Immature natural killer cell (primary cell): Measurements from ENCODE around the gene INTS13. TPM values are rescaled to one million over a fixed set of nuclear protein-coding genes. Genes with fewer than 3 reads are reported as not detected.
A peak's percentile ranks its signal among the peaks of the same experiment; 100 is the strongest.
"Not testable (repeated sequence)": the region's sequence is repeated elsewhere in the genome, so short reads cannot be mapped to it uniquely, and the experiment has no call there.

ENCODE experiments used
- DNase-seq, 3 donors: peaks; one replicate each; pipeline ENCODE4 v3.0.0; 2022; ENCODE audit warnings: mixed read lengths in 1 of 3
- H3K27ac Mint-ChIP-seq, 6 donors: one replicate each; pipeline ENCODE4 v1.8.0; 2020; ENCODE audit warnings: mixed read lengths in 6 of 6, mild to moderate bottlenecking in 5 of 6, inconsistent platforms in 4 of 6, moderate library complexity in 3 of 6
- H3K27me3 Mint-ChIP-seq, 3 donors: one replicate each; pipeline ENCODE4 v1.8.0; 2020 to 2021; ENCODE audit warnings: low read depth in 3 of 3, mild to moderate bottlenecking in 3 of 3, mixed read lengths in 3 of 3, moderate library complexity in 3 of 3, inconsistent platforms in 1 of 3
- H3K36me3 Mint-ChIP-seq, 3 donors: one replicate each; pipeline ENCODE4 v1.8.0; 2020; ENCODE audit warnings: mixed read lengths in 3 of 3, inconsistent platforms in 2 of 3, mild to moderate bottlenecking in 2 of 3
- H3K4me1 Mint-ChIP-seq, 2 donors: one replicate each; pipeline ENCODE4 v1.8.0; 2020; ENCODE audit warnings: inconsistent platforms in 2 of 2, mild to moderate bottlenecking in 2 of 2, mixed read lengths in 2 of 2, moderate library complexity in 1 of 2
- H3K4me3 Mint-ChIP-seq, 5 donors: one replicate each; pipeline ENCODE4 v1.8.0; 2020; ENCODE audit warnings: mild to moderate bottlenecking in 5 of 5, mixed read lengths in 5 of 5, inconsistent platforms in 3 of 5, moderate library complexity in 3 of 5
- H3K9me3 Mint-ChIP-seq, 6 donors: one replicate each; pipeline ENCODE4 v1.8.0; 2020; ENCODE audit warnings: mild to moderate bottlenecking in 6 of 6, mixed read lengths in 6 of 6, inconsistent platforms in 4 of 6, moderate library complexity in 3 of 6
- polyA plus RNA-seq, 3 donors: library from polyadenylated mRNA; unstranded; fragments of 300-500 nt; fragmentation: Illumina TruSeq; gene quantifications; one replicate each; pipeline ENCODE4 v1.2.3, GENCODE V29; 2021

The INTS13 gene, protein sequence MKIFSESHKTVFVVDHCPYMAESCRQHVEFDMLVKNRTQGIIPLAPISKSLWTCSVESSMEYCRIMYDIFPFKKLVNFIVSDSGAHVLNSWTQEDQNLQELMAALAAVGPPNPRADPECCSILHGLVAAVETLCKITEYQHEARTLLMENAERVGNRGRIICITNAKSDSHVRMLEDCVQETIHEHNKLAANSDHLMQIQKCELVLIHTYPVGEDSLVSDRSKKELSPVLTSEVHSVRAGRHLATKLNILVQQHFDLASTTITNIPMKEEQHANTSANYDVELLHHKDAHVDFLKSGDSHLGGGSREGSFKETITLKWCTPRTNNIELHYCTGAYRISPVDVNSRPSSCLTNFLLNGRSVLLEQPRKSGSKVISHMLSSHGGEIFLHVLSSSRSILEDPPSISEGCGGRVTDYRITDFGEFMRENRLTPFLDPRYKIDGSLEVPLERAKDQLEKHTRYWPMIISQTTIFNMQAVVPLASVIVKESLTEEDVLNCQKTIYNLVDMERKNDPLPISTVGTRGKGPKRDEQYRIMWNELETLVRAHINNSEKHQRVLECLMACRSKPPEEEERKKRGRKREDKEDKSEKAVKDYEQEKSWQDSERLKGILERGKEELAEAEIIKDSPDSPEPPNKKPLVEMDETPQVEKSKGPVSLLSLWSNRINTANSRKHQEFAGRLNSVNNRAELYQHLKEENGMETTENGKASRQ
- 10 to 100 TPM; 11.4 to 27.2 (median 21.9) TPM for polyA plus RNA-seq

DNA sequence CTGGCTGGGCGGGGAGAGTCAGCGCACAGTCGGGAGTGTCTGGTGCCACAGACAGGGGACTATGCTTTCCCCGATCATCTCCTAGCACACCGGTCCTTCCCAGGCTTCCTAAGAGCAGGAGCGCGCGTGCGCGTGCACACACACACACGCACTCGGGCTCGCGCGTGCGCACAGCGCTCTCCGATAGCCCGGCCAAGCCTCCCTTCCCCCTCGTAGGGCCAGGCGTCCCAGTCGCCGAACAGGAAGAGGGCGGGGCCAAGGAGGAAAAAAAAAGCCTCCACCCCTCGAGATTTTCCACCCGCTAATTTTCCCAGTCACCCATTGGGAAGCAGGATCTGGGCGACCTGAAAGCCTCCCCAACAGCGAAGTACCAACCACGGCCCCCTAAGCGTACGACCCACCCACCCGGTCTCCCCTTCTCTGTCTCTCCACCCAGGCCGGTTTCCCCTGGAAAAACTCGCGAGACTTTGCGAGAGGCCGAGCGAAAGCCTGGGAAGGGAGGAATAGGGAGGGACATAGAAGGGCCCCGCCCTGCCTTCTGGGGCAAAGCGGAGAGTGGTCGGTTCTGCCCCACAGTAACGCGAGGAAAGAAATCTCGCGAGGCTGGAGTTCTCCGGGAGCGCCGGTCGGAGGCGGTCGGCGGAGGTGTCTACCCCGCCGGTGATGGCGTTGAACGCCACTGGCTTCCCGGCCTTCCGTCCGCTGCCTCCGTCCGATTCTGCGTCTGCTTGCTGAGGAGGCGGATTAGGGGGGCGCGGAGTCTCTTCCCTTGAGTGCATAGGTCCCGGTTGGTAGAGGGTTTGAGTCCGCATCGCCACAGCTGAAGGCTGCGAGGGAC lies at the start of gene INTS13, which contains the start of gene FGFR1OP2:
INTS13 (minus strand) TSS at position 119 of the 838 bp plus-strand sequence. CDS start 1,178 bp downstream, outside the sequence.
FGFR1OP2 (plus strand) TSS at position 608 of the 838 bp plus-strand sequence. CDS start 15,689 bp downstream, outside the sequence.
- H3K27me3 Mint-ChIP-seq, result peaks cover 10 to 18% (median 14%) of the 10 kb centered on the region in 3 donors
- peaks cover 76 to 85% of the 10 kb centered on the region in 2 donors for H3K4me1 Mint-ChIP-seq
- DNase-seq, result peak; percentile 96 to 98 (median 96)
- H3K4me3 Mint-ChIP-seq, result peak within 1 kb of the TSS; percentile 97 to 100 (median 98)
- no peaks in the 10 kb centered on the region for H3K9me3 Mint-ChIP-seq
- peak within 1 kb of the TSS; percentile 94 to 100 (median 99) for H3K27ac Mint-ChIP-seq
- peaks cover 0 to 4% (median 0%) of the 10 kb centered on the region in 3 donors for H3K36me3 Mint-ChIP-seq

DNA sequence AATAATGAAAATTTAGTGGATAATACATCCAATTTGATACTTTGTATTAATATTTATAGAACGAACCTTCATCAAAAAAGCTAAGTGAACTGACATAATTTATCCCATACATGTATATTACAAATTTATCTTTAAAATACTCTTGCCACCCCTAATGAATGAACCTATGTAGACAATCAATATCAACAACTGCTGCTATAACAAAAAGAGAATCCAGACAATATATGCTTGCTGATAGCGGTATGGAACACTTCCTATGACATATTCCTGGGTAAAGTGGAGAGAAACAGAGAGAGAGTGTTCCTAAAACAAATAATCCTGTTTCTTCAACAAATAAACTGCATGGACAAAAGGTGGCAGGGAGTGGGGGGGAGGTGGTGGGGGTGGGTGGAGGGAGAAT lies 45.1 kb upstream of the INTS13 start:
- no peak for DNase-seq
- H3K9me3 Mint-ChIP-seq, result no peaks in the 10 kb centered on the region
- H3K27me3 Mint-ChIP-seq, result peaks cover 0 to 3% (median 0%) of the 10 kb centered on the region in 3 donors
- peaks cover 2 to 6% of the 10 kb centered on the region in 2 donors for H3K4me1 Mint-ChIP-seq
- peaks cover 36 to 57% (median 45%) of the 10 kb centered on the region in 3 donors for H3K36me3 Mint-ChIP-seq
- H3K4me3 Mint-ChIP-seq, result no peak overlapping the region
- H3K27ac Mint-ChIP-seq, result peak overlapping the region in 1 of 6 donors; percentile 29

DNA sequence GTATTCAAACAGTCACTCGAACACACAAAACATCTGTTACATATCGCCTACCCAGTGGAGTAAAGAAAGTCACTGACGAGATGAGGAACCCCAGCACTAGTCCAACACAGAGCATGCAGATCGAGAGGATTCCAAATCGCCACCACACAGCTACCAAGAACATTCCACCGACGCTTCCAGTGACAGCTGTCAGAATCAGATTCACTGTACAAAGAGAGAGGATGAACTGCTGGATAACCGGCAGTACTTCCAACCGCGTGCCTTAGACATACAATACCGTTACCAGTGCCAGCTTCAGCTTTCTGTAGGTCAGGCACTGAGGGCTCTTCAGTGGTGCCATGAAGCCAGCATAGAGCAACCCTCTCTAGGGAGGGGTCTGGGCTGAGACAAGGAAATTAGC lies 42.0 kb upstream of the INTS13 start:
- no peaks in the 10 kb centered on the region for H3K9me3 Mint-ChIP-seq
- no peaks in the 10 kb centered on the region for H3K27me3 Mint-ChIP-seq
- no peak overlapping the region for H3K4me3 Mint-ChIP-seq
- H3K27ac Mint-ChIP-seq, result no peak overlapping the region
- H3K36me3 Mint-ChIP-seq, result peaks cover 22 to 46% (median 27%) of the 10 kb centered on the region in 3 donors
- no peak for DNase-seq
- H3K4me1 Mint-ChIP-seq, result peaks cover 2 to 6% of the 10 kb centered on the region in 2 donors

DNA sequence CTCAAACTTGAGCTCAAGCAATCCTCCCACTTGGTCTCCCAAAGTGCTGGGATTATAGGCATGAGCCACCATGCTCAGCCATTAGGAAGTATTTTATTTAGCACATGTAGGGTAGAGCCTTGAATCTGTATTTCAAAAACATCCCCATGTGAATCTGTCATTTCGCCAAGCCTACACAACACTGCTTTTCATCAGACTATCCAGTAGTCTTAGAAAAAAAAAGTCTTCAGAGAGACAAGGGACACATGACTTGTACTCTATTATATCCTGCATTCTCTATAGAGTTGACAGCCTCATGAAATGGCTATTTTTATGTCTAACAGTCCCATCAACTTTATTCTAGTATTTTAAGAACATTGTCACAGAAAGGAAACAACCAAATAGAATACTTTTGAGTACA lies 41.0 kb upstream of the INTS13 start:
- no peak overlapping the region for H3K4me3 Mint-ChIP-seq
- H3K4me1 Mint-ChIP-seq, result peaks cover 1 to 3% of the 10 kb centered on the region in 2 donors
- peaks cover 21 to 50% (median 21%) of the 10 kb centered on the region in 3 donors for H3K36me3 Mint-ChIP-seq
- no peaks in the 10 kb centered on the region for H3K27me3 Mint-ChIP-seq
- H3K27ac Mint-ChIP-seq, result peak overlapping the region in 2 of 6 donors; percentile 14 to 17
- no peak for DNase-seq
- no peaks in the 10 kb centered on the region for H3K9me3 Mint-ChIP-seq

DNA sequence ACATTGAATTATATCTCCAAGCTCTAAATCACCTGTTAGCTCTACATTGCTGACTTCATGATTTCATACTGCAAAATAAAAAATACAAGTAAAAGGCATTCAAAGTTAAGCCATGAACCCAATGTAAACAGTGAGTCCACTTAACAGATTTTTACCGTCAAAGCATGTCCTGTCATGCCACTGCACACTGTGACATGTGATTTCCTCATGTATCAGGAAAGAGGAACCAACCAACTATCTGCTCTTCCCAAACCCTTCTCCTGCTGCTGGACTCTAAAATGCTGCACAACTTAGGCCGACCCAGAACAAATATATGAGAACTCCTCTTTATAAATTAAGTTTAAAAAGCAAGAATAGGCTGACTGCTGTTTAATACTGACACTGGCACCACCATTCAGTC lies 38.9 kb upstream of the INTS13 start:
- peak overlapping the region in 2 of 6 donors; percentile 31 to 34 for H3K27ac Mint-ChIP-seq
- H3K9me3 Mint-ChIP-seq, result no peaks in the 10 kb centered on the region
- no peaks in the 10 kb centered on the region for H3K27me3 Mint-ChIP-seq
- H3K36me3 Mint-ChIP-seq, result peaks cover 6 to 43% (median 18%) of the 10 kb centered on the region in 3 donors
- DNase-seq, result no peak
- H3K4me3 Mint-ChIP-seq, result no peak overlapping the region
- peaks cover 5 to 6% of the 10 kb centered on the region in 2 donors for H3K4me1 Mint-ChIP-seq

DNA sequence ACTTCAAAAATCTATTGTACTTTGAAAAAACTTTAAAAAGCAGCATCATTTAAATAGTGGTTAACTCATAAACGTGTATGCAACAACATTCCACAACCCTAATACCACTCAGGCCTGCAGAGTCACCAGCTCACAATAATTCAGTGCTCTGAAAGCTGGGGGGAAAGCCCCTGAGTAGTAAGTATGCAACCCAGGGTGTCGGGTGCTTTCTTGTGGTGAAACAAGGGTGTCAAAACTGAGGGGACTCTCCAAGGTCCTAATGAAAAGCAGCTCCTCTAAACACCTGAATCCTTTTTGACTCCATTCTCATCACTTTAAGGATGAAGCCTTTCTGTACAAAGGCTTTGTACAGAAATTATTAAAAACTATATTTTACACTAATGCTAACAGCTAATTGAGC lies 34.2 kb upstream of the INTS13 start:
- Mint-ChIP-seq H3K4me1 (peaks cover 18 to 22% of the 10 kb centered on the region in 2 donors), H3K36me3 (peaks cover 7 to 38% (median 14%) of the 10 kb centered on the region in 3 donors), H3K9me3 (no peaks in the 10 kb centered on the region), H3K27ac (peak overlapping the region; percentile 31 to 83 (median 71)), H3K4me3 (peak overlapping the region in 2 of 5 donors; percentile 7 to 41), H3K27me3 (no peaks in the 10 kb centered on the region)
- DNase-seq, result peak; percentile 38 to 52 (median 42)

DNA sequence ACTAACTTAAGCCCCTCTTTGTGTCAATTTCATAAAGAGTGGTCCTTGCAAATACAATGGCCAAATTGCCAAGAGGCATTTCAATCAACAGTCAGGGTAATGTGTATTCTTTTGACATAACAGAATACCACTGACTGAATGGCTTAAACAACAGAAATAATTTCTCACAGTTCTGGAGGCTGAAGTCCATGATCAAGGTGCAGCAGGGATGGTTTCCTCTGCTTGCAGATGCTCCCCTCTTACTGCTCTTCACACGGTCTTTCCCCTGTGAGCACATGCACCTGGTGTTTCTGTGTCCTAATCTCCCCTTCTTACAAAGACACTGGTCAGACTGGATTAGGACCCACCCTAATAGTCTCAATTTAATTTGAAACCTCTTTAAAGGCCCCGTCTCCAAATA lies 32.4 kb upstream of the INTS13 start:
- Mint-ChIP-seq H3K27me3 (no peaks in the 10 kb centered on the region), H3K9me3 (no peaks in the 10 kb centered on the region), H3K27ac (peak overlapping the region in 2 of 6 donors; percentile 43 to 53), H3K36me3 (peaks cover 7 to 30% (median 12%) of the 10 kb centered on the region in 3 donors), H3K4me3 (no peak overlapping the region), H3K4me1 (peaks cover 18 to 22% of the 10 kb centered on the region in 2 donors)
- DNase-seq, result no peak

DNA sequence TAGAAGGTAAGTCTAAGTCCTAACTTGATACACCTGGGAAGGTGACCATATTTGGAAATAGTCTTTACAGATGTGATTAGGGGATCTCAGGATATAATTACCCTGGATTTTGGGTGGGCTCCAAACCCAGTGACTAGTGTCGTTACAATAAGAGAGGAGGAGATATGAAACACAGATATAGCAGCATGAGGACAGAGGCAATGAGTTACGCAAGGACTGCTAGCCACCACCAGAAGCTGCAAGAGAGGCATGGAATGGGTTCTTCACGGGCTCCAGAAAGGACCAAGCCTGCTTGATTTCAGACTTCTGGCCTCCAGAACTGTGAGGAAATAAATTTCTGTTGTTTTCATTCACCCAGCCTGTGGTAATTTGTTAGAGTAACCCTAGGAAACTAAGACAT lies 29.1 kb upstream of the INTS13 start:
- Mint-ChIP-seq H3K27me3 (no peaks in the 10 kb centered on the region), H3K27ac (peak overlapping the region in 2 of 6 donors; percentile 37 to 51), H3K36me3 (peaks cover 11 to 24% (median 11%) of the 10 kb centered on the region in 3 donors), H3K4me3 (no peak overlapping the region), H3K4me1 (peaks cover 14 to 18% of the 10 kb centered on the region in 2 donors), H3K9me3 (no peaks in the 10 kb centered on the region)
- DNase-seq, result no peak

DNA sequence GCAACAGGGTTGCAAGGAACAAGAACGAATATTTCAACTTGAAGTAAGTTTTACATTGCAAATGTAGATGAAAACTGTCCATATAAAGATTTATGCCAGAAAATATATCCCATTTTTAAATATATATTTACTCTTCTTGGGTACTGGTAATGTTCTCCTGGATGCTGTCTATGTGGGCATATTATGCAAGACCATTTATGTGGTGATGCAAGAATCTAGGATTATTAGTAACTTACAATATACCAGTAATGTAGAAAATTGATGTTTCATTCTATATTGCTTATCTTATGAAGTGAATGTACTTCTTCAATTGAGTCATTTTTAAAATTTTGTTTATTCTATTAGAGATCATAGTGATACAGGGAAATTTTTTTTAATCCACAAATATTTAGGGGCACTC lies 25.6 kb upstream of the INTS13 start:
- Mint-ChIP-seq H3K27me3 (no peaks in the 10 kb centered on the region), H3K9me3 (no peaks in the 10 kb centered on the region), H3K4me3 (no peak overlapping the region), H3K36me3 (peaks cover 15 to 27% (median 15%) of the 10 kb centered on the region in 3 donors), H3K4me1 (no peaks in the 10 kb centered on the region), H3K27ac (peak overlapping the region in 2 of 6 donors; percentile 30 to 48)
- DNase-seq, result no peak

DNA sequence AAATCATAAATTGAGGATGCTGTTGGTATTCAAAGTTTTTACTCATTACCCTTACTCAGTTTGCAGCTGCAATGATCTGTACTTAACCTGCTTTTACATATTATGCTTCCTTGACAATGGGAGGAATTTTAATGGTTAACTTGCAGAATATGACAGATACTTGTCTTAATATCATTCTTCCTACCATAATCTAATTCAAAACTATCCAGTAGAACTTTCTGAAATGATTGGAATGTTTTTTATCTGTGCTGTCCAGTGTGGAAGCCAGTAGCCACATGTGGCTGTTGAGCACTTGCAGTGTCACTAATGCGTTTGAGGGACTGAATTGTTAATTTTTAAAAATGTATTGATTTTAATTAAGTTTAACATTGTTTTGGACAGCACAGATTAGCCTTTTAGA lies 24.0 kb upstream of the INTS13 start:
- Mint-ChIP-seq H3K4me1 (peaks cover 0 to 7% of the 10 kb centered on the region in 2 donors), H3K4me3 (no peak overlapping the region), H3K27me3 (no peaks in the 10 kb centered on the region), H3K36me3 (peaks cover 13 to 36% (median 19%) of the 10 kb centered on the region in 3 donors), H3K27ac (no peak overlapping the region), H3K9me3 (no peaks in the 10 kb centered on the region)
- no peak for DNase-seq

DNA sequence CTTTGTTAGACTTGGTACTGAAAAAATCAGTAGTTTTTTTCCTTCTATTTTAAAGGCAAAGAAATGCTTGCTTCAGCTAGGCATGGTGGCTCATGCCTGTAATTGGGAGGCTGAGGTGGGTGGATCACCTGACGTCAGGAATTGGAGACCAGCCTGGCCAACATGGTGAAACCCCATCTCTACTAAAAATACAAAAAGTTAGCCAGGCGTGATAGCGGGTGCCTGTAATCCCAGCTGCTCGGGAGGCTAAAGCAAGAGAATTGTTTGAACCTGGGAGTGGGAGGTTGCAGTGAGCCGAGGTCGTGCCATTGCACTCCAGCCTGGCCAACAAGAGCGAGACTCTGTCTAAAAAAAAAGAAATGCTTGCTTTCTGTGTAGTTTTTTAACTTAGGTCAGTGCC lies 23.6 kb upstream of the INTS13 start:
- peak overlapping the region in 1 of 6 donors; percentile 29 for H3K27ac Mint-ChIP-seq

DNA sequence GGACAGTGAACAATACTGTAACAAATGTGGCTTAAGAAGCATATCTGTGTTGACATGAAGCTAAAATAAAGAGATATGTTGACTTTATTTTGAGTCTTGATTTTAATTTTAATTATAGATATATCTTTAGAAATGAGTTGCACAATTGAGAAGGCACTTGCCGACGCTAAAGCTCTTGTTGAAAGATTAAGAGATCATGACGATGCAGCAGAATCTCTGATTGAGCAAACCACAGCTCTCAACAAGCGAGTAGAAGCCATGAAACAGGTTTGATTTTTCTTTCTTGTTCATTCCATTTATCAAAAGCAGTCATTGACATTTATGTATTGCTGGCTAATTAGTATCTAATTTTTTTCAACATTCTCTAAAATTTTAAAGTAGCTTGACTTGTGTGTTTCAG lies 16.2 kb upstream of the INTS13 start:
- Mint-ChIP-seq H3K27me3 (peaks cover 0 to 2% (median 0%) of the 10 kb centered on the region in 3 donors), H3K9me3 (no peaks in the 10 kb centered on the region), H3K4me1 (peaks cover 48 to 70% of the 10 kb centered on the region in 2 donors), H3K4me3 (peak overlapping the region in 2 of 5 donors; percentile 23 to 25), H3K27ac (peak overlapping the region in 5 of 6 donors; percentile 25 to 72 (median 50)), H3K36me3 (peaks cover 9 to 27% (median 25%) of the 10 kb centered on the region in 3 donors)
- no peak for DNase-seq

More for the DNA sequence above, 23.6 kb upstream of the INTS13 start:
- not testable (repeated sequence) for H3K27me3 Mint-ChIP-seq, H3K4me3 Mint-ChIP-seq, H3K9me3 Mint-ChIP-seq, DNase-seq
- H3K36me3 Mint-ChIP-seq, result peaks cover 17 to 40% (median 23%) of the 10 kb centered on the region in 3 donors
- H3K4me1 Mint-ChIP-seq, result peaks cover 2 to 11% of the 10 kb centered on the region in 2 donors

DNA sequence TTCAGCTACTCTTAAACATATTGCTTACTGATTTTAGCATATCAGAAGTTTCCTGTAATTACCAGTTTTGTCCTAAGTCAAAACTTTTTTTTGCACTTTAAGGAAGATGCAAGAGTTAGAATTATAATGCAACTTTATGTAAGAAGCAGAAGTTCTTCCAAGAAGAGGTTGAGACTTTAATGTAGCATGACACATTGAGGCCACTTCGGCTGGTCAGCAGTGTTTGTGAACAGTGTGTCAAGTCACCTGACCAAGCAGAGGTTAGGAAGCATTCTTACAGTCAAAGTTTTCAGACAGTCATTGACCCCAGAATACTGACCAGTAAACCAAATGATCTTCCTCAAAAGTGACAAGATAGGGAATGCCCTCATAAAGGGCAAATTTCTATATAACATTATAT lies 15.7 kb upstream of the INTS13 start:
- no peak for DNase-seq
- Mint-ChIP-seq H3K27me3 (peaks cover 0 to 2% (median 0%) of the 10 kb centered on the region in 3 donors), H3K4me1 (peaks cover 48 to 72% of the 10 kb centered on the region in 2 donors), H3K4me3 (peak overlapping the region in 3 of 5 donors; percentile 6 to 53 (median 23)), H3K36me3 (peaks cover 11 to 29% (median 26%) of the 10 kb centered on the region in 3 donors), H3K27ac (peak overlapping the region in 5 of 6 donors; percentile 50 to 78 (median 62)), H3K9me3 (peaks cover 0 to 2% (median under 1%) of the 10 kb centered on the region in 6 donors)
